ENCODE measurements around the gene TIMM44.

Gene TIMM44

DNA sequence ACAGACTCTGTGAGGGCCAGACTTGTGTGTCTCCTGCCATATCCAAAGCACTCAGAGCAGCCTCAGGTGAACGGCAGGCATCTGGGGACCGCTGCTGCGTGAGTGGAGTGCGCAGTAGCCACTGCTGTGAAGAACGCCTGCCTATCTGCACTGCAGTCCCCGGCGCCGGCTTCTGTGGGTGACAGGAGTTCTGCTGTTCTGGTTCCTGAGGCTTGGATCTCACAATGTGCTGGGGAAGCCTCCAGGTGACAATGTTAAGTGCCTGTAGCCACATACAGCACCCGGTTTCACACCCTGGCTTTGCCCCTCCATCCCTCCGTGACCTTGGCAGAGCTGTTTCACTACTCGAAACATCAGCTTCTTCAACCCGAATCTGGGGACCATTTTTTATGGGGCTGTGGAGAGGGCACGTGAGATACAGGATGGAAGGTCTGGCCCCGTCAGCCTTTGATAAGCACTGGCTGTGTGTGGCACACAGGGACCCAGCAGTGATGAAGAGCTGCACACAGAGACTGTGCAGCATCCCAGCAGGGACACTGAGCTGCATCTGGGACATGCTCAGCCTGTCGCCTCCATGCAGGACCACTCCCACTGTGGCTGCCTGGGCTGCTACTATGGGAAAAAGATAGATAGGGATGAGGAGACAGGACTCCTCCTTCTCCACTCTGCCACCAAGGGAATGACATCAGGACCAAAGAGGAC is 33.7 kb upstream of the TIMM44 start:
- TF ChIP-seq, protein P1, sequence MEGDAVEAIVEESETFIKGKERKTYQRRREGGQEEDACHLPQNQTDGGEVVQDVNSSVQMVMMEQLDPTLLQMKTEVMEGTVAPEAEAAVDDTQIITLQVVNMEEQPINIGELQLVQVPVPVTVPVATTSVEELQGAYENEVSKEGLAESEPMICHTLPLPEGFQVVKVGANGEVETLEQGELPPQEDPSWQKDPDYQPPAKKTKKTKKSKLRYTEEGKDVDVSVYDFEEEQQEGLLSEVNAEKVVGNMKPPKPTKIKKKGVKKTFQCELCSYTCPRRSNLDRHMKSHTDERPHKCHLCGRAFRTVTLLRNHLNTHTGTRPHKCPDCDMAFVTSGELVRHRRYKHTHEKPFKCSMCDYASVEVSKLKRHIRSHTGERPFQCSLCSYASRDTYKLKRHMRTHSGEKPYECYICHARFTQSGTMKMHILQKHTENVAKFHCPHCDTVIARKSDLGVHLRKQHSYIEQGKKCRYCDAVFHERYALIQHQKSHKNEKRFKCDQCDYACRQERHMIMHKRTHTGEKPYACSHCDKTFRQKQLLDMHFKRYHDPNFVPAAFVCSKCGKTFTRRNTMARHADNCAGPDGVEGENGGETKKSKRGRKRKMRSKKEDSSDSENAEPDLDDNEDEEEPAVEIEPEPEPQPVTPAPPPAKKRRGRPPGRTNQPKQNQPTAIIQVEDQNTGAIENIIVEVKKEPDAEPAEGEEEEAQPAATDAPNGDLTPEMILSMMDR (IDR thresholded peaks at IDR 0.05; ENCODE audit: low read depth, low read length), result no peak
- H3K4me3 ChIP-seq (replicated peaks in 1 of 2; ENCODE audit: low read depth in 2 of 2, low read length in 2 of 2), result no peak overlapping the region
- DNase-seq (ENCODE audit: low read depth in 2 of 2), result no peak

DNA sequence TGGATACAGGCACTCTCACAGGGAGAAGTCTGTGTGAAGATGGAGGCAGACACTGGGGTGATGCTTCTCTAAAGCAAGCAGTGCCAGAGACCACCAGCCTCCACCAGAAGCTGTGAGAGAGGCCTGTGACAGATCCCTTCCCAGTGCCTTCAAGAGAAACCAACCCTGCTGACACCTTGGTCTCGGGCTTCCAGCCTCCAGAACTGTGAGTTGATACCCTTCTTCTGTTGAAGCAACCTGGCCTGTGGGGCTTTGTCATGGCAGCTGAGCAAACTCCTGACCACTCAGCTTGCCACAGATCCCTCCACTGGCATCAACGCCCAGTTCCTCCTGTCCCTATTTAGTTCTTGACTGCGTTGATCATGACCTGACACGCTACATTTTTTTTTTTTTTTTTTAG is 33.0 kb upstream of the TIMM44 start:
- no peak for DNase-seq (ENCODE audit: low read depth in 2 of 2)
- TF ChIP-seq, protein P1 (IDR thresholded peaks at IDR 0.05; ENCODE audit: low read depth, low read length), result no peak
- H3K4me3 ChIP-seq (replicated peaks in 1 of 2; ENCODE audit: low read depth in 2 of 2, low read length in 2 of 2), result no peak overlapping the region

DNA sequence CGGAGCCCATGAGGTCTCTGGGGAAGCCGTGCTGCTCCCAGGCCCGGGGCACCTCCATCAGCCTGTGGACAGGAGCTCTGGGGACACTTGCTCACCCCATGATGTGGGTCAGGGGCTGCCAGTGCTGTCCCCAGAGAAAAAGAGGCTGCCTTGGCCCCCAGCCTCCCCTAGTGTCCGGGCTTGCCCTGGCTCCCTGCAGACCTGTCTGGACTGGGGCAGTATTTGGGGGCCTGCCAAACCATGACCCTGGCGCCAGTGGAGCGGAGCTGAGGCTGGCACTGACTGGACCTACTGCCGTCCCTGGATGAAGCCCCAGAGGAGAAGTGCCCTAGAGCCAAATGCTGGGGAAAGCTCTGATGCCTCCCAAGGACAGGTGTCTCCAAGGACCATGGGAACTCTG is 31.6 kb upstream of the TIMM44 start:
- no peak overlapping the region for H3K4me3 ChIP-seq (replicated peaks in 1 of 2; ENCODE audit: low read depth in 2 of 2, low read length in 2 of 2)
- TF ChIP-seq, protein P1 (IDR thresholded peaks at IDR 0.05; ENCODE audit: low read depth, low read length), result no peak
- DNase-seq (ENCODE audit: low read depth in 2 of 2), result no peak

DNA sequence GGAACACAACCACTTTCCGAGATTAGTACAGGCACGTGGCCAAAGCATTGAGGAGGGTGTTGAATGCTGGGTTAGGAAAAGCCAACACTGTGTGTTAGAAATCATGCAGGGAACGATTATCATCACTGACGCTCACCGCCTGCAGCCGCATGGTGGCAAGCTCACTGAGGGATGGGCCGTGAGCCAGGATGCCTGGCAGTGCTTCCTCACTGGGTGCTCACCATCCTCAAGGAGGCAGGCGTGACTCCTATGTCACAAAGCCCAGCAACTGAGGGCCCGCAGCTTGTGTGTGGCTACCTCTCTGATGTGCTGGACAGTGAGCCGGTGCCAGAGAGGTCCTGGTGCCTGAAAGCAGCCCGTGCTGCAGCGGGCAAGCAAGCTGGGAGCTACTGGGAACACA is 30.4 kb upstream of the TIMM44 start:
- TF ChIP-seq, protein P1 (IDR thresholded peaks at IDR 0.05; ENCODE audit: low read depth, low read length), result no peak

DNA sequence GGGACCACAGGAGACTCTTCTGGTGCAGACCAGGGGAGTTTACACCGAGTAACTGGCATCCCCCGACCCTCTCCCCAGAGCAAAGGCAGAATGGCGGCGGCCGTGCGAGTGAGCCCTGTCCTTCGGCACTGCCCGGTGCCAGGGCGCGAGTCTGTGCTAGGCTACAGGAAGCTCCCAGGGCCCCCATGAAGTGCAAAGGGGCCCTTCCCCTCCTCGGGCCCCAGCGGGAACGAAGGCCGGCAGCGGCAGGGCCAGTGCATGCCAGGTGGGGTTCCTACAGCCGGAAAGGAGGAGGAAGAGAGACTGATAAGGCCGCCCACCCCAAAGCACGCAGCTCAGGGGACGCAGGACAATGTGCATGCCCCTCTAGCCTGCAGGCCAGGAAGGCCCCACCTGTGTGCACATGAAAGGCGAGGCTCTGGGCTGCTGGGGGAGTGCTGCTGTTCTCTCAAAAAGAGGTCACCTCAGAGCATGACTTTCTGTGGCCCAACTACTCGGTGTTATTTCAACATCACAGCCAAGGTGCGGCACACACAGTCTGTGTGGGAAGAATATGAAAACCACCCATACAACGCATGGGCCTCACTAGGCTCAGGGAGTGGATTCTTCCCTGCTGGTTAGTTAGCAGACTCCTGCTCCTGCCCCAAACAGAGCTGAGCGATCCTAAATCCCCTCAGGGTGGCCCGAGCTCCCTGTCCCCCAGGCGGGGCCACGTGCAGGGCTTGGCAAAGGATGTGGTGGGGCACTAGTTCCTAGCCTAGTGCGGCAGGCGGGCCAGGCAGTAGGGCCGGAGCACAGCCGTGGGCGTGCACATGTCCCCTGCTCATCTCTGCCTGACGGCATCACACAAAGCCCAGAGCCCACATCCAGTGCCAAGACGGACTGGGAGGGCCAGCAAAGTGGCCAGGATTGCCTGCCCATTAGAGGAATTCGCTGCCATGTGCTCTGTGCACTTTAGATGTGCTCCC is 28.4 kb upstream of the TIMM44 start:
- DNase-seq (ENCODE audit: low read depth in 2 of 2), result no peak
- TF ChIP-seq, protein P1 (IDR thresholded peaks at IDR 0.05; ENCODE audit: low read depth, low read length), result no peak
- H3K4me3 ChIP-seq (replicated peaks in 1 of 2; ENCODE audit: low read depth in 2 of 2, low read length in 2 of 2), result no peak overlapping the region

More for the DNA sequence above, 30.4 kb upstream of the TIMM44 start:
- DNase-seq (ENCODE audit: low read depth in 2 of 2), result no peak
- H3K4me3 ChIP-seq (replicated peaks in 1 of 2; ENCODE audit: low read depth in 2 of 2, low read length in 2 of 2), result no peak overlapping the region

DNA sequence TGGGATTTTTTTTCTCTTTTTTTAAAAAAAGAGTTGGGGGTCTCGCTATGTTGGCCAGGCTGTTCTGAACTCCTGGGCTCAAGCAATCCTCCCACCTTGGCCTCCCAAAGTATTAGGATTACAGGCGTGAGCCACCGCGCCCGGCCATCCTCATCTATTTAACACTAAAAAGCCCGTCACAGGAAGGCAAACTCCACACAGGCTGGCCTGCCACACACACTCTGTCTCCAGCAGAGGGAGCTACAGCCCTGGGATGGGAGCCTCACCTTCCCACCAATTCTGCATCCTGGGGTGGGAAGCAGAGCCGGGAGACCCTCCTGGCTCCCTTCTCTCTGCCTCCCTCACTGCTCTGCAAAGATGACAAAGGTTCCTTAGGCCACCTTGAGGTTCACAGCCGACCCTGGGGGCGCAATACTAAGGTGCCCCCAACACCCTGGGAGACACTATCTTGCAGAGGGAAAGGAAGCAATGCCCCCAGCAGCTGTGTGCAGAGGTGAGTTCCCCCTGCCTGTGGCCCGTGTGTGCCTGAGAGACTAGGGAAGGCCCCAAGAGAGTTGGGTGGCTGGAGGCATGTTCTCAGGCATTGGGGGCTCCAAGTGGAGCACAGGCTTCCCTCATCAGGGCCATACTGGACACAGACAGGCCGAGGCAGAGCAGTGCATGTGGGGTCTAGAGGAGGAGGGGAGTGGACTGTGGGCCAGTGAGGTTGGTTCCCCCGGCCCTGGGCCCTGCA is 27.4 kb upstream of the TIMM44 start:
- TF ChIP-seq, protein P1 (IDR thresholded peaks at IDR 0.05; ENCODE audit: low read depth, low read length), result peak; percentile 87
- no peak overlapping the region for H3K4me3 ChIP-seq (replicated peaks in 1 of 2; ENCODE audit: low read depth in 2 of 2, low read length in 2 of 2)
- peak; percentile 49 for DNase-seq (ENCODE audit: low read depth in 2 of 2)
